Measurements from ENCODE around the gene STMN3. TPM values are rescaled to one million over a fixed set of nuclear protein-coding genes. Genes with fewer than 3 reads are reported as not detected.
"Not testable (repeated sequence)": the region's sequence is repeated elsewhere in the genome, so short reads cannot be mapped to it uniquely, and the experiment has no call there.

STMN3 gene
- polyA plus RNA-seq, 1 donor, result 23.1 TPM

DNA sequence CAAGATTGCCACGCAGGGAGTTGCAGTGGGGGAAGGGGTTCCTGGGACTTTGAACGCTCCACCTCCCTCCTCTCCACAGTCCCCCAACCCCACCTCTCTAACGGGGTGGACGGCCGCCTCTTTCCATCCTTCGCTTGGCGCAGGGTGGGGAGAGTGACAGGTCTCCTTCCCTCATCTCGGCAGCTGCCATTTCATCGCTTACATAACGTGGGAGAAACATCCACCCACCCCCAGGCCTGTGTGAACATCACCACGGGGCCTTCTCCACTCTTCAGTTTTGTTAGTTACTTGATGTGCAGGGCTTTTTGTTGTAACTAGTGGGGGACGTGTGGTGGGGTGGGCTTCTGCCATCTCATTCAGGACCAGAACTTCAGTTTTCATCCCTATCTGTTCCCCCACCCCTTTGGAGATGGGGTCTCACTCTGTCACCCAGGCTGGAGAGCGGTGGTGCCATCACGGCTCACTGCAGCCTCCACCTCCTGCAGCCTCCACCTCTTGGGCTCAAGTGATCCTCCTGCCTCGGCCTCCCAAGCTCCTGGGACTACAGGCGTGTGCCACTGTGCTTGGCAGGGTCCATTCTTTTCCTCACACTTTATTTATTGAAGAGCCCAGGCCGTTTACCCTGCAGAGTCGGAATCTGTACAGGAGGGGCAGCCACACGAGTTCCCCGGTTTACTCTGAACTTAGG, 22.6 kb upstream of the STMN3 start:
- Histone ChIP-seq H3K27ac (ENCODE audit: low read length) (no peak overlapping the region), H3K9me3 (ENCODE audit: control insufficient read depth, low read depth, low read length) (no peaks in the 10 kb centered on the region), H3K4me3 (ENCODE audit: low read length) (no peak overlapping the region), H3K4me1 (ENCODE audit: control insufficient read depth, insufficient read depth, low read length) (no peaks in the 10 kb centered on the region), H3K36me3 (ENCODE audit: control insufficient read depth, insufficient read depth, low read length) (peaks cover 34% of the 10 kb centered on the region), H3K27me3 (ENCODE audit: control insufficient read depth, insufficient read depth, low read length) (no peaks in the 10 kb centered on the region)
- no CpG with 5 or more reads among the region's 20 CpGs for WGBS (ENCODE audit: insufficient coverage, low lambda C conversion rate)
- no peak for DNase-seq

DNA sequence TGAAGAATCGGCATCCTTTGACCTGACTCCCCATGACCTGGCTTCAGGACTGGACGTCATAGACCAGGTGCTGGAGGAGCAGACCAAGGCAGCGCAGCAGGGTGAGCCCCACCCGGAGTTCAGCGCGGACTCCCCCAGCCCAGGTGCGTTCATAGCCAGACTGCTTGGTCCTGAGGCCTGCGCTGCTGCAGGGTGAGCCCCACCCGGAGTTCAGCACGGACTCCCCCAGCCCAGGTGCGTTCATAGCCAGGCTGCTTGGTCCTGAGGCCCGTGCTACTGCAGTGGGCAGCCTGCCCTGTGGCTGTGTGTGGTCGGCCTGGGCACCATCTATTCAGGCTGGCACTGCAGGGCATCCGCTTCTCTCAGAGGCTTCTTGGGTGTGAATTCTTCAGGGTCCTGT, 20.7 kb upstream of the STMN3 start:
- no peak overlapping the region for H3K4me3 ChIP-seq (ENCODE audit: low read length)
- H3K4me1 ChIP-seq (ENCODE audit: control insufficient read depth, insufficient read depth, low read length), result no peaks in the 10 kb centered on the region
- H3K27me3 ChIP-seq (ENCODE audit: control insufficient read depth, insufficient read depth, low read length), result no peaks in the 10 kb centered on the region
- WGBS (ENCODE audit: insufficient coverage, low lambda C conversion rate), result no CpG with 5 or more reads among the region's 14 CpGs
- no peak overlapping the region for H3K27ac ChIP-seq (ENCODE audit: low read length)
- DNase-seq, result no peak
- H3K9me3 ChIP-seq (ENCODE audit: control insufficient read depth, low read depth, low read length), result no peaks in the 10 kb centered on the region
- peaks cover 28% of the 10 kb centered on the region for H3K36me3 ChIP-seq (ENCODE audit: control insufficient read depth, insufficient read depth, low read length)

DNA sequence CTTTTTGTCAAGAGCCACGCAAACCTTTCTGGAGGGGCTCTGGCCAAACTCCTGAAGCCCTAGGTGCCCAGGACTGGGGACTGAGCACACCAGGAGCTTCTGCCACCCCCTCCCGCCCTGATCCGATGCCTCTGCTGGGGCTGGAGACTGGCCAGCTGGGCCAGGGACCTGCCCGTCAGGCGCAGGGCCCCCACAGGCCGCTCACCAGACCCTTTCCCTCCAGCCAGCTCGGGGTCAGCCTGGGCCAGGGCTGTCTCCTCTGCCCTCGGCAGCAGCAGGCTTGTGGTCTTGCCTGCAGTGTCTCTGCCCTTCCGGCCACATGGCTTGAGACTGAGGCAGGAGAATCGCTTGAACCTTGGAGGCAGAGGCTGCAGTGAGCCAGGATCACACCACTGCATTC, 19.4 kb upstream of the STMN3 start:
- Histone ChIP-seq H3K36me3 (ENCODE audit: control insufficient read depth, insufficient read depth, low read length) (peaks cover 41% of the 10 kb centered on the region), H3K9me3 (ENCODE audit: control insufficient read depth, low read depth, low read length) (no peaks in the 10 kb centered on the region), H3K4me1 (ENCODE audit: control insufficient read depth, insufficient read depth, low read length) (no peaks in the 10 kb centered on the region), H3K27me3 (ENCODE audit: control insufficient read depth, insufficient read depth, low read length) (no peaks in the 10 kb centered on the region), H3K27ac (ENCODE audit: low read length) (no peak overlapping the region), H3K4me3 (ENCODE audit: low read length) (no peak overlapping the region)
- no peak for DNase-seq
- no CpG with 5 or more reads among the region's 10 CpGs for WGBS (ENCODE audit: insufficient coverage, low lambda C conversion rate)

DNA sequence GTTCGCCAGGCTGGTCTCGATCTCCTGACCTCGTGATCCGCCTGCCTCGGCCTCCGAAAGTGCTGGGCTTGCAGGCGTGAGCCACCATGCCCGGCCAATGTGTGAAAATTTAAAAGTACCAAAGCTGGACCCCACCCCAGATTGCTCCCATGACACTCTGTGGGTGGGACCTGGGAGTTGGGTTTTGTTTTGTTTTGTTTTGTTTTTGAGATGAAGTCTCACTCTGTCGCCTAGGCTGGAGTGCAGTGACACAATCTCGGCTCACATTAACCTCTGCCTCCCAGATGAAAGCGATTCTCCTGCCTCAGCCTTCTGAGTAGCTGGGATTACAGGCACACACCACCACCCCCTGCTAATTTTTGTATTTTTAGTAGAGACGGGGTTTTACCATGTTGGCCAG, 18.5 kb upstream of the STMN3 start:
- H3K36me3 ChIP-seq (ENCODE audit: control insufficient read depth, insufficient read depth, low read length), result peaks cover 47% of the 10 kb centered on the region
- H3K4me3 ChIP-seq (ENCODE audit: low read length); H3K9me3 ChIP-seq (ENCODE audit: control insufficient read depth, low read depth, low read length); H3K27ac ChIP-seq (ENCODE audit: low read length); DNase-seq; H3K4me1 ChIP-seq (ENCODE audit: control insufficient read depth, insufficient read depth, low read length); H3K27me3 ChIP-seq (ENCODE audit: control insufficient read depth, insufficient read depth, low read length): not testable (repeated sequence)
- WGBS (ENCODE audit: insufficient coverage, low lambda C conversion rate), result no CpG with 5 or more reads among the region's 12 CpGs

DNA sequence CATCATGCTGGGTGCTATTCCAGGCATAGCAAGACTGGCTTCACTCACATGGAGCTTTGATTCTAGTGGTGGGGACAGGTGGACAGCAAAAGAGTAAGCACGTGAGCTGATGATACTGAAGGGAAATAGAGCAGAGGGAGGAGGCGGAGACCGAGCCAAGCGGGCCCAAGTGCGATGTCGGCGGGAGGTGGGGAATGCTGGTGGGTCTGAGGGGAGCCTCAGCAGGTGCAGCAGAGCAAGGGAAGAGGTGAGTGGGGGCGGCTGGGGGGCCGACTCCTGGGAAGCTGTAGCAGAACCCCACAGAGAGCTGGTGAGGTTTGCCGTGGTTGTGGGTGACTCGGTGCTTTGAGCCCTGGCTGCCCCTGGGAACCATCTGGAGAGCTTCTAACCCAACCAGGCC, 15.1 kb upstream of the STMN3 start:
- H3K4me3 ChIP-seq (ENCODE audit: low read length), result no peak overlapping the region
- DNase-seq, result no peak
- H3K4me1 ChIP-seq (ENCODE audit: control insufficient read depth, insufficient read depth, low read length), result no peaks in the 10 kb centered on the region
- H3K27me3 ChIP-seq (ENCODE audit: control insufficient read depth, insufficient read depth, low read length), result no peaks in the 10 kb centered on the region
- peaks cover 53% of the 10 kb centered on the region for H3K36me3 ChIP-seq (ENCODE audit: control insufficient read depth, insufficient read depth, low read length)
- no CpG with 5 or more reads among the region's 11 CpGs for WGBS (ENCODE audit: insufficient coverage, low lambda C conversion rate)
- H3K27ac ChIP-seq (ENCODE audit: low read length), result no peak overlapping the region
- H3K9me3 ChIP-seq (ENCODE audit: control insufficient read depth, low read depth, low read length), result no peaks in the 10 kb centered on the region

DNA sequence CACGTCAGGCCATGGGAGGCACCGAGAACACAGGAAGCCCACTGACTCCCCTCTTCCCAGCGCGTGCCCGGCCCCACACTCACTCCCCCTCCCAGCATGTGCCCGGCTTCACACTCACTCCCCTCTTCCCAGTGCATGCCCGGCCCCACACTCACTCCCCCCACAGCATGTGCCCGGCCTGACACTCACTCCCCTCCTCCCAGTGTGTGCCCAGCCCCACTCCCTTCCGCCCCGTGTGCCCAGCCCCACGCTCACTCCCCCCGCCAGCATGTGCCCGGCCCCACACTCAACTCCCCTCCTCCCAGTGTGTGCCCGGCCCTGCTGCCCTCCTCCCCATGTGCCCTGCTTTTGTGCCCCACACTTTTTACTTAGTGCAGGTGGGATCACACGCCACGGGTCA, 14.6 kb upstream of the STMN3 start:
- Histone ChIP-seq H3K4me1 (ENCODE audit: control insufficient read depth, insufficient read depth, low read length) (no peaks in the 10 kb centered on the region), H3K9me3 (ENCODE audit: control insufficient read depth, low read depth, low read length) (no peaks in the 10 kb centered on the region), H3K27me3 (ENCODE audit: control insufficient read depth, insufficient read depth, low read length) (no peaks in the 10 kb centered on the region), H3K4me3 (ENCODE audit: low read length) (no peak overlapping the region), H3K27ac (ENCODE audit: low read length) (no peak overlapping the region), H3K36me3 (ENCODE audit: control insufficient read depth, insufficient read depth, low read length) (peaks cover 58% of the 10 kb centered on the region)
- DNase-seq, result no peak
- WGBS (ENCODE audit: insufficient coverage, low lambda C conversion rate), result no CpG with 5 or more reads among the region's 16 CpGs

DNA sequence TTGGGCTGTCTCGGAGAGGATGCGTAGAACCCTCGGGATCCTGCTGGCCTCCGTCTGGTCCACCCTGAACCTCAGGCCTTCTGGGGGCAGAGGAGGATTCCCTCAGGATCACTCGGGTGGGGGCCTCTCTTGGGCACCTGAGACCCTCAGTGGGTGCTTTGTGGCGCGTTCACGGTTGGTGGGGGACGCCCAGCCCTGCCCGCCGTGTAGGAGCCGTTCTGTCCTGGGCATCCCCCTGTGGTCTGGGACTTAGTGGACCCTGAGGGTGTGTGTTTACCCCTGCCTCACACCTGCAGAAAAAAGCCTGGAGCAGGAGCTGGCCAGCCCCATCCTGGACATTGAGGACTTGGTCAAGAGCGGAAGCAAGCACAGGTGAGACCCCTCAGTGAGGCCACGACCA, 12.5 kb upstream of the STMN3 start:
- no peak for DNase-seq
- Histone ChIP-seq H3K4me3 (ENCODE audit: low read length) (no peak overlapping the region), H3K4me1 (ENCODE audit: control insufficient read depth, insufficient read depth, low read length) (peaks cover under 1% of the 10 kb centered on the region), H3K36me3 (ENCODE audit: control insufficient read depth, insufficient read depth, low read length) (peaks cover 65% of the 10 kb centered on the region), H3K27ac (ENCODE audit: low read length) (no peak overlapping the region), H3K9me3 (ENCODE audit: control insufficient read depth, low read depth, low read length) (no peaks in the 10 kb centered on the region), H3K27me3 (ENCODE audit: control insufficient read depth, insufficient read depth, low read length) (no peaks in the 10 kb centered on the region)
- WGBS (ENCODE audit: insufficient coverage, low lambda C conversion rate), result no CpG with 5 or more reads among the region's 14 CpGs

DNA sequence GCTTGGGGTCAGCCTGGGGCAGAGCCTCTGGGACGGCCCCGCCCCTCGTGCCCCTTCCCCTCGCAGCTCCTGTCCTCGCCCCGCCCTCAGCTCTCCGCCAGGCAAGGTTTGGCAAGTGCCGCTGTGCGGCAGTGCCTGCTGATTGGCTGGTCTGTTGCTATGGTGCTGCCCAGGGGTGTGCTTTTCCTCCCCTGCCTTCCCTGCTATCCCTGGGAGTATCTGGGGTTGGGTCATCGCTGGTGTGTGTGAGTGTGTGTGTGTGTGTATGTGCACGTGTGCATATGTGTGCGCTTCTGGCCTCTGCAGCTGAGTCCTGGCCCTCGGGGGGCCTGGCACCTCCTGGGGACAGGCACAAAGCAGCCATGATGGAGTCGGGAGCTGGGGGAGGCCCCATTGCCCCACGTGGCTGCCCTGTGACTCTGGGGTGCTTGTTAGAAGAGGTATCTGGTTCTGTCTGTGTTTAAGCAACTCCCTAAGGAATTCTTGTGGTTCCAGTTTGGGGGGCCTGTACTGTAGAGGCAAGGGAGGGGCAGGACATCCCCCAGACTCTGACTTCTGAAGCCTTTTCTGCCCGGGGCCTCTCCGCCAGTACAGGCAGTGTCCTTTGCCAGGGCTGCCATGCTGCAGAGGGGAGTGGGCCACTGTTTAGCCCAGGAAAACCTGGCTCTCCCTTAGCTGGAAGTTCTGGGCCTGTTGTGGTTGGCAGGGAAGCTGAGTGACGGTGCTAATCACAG, 11.8 kb upstream of the STMN3 start:
- no peak overlapping the region for H3K4me3 ChIP-seq (ENCODE audit: low read length)
- H3K4me1 ChIP-seq (ENCODE audit: control insufficient read depth, insufficient read depth, low read length), result peaks cover 5% of the 10 kb centered on the region
- no peaks in the 10 kb centered on the region for H3K9me3 ChIP-seq (ENCODE audit: control insufficient read depth, low read depth, low read length)
- peaks cover 68% of the 10 kb centered on the region for H3K36me3 ChIP-seq (ENCODE audit: control insufficient read depth, insufficient read depth, low read length)
- no peak overlapping the region for H3K27ac ChIP-seq (ENCODE audit: low read length)
- no CpG with 5 or more reads among the region's 18 CpGs for WGBS (ENCODE audit: insufficient coverage, low lambda C conversion rate)
- no peaks in the 10 kb centered on the region for H3K27me3 ChIP-seq (ENCODE audit: control insufficient read depth, insufficient read depth, low read length)
- no peak for DNase-seq

DNA sequence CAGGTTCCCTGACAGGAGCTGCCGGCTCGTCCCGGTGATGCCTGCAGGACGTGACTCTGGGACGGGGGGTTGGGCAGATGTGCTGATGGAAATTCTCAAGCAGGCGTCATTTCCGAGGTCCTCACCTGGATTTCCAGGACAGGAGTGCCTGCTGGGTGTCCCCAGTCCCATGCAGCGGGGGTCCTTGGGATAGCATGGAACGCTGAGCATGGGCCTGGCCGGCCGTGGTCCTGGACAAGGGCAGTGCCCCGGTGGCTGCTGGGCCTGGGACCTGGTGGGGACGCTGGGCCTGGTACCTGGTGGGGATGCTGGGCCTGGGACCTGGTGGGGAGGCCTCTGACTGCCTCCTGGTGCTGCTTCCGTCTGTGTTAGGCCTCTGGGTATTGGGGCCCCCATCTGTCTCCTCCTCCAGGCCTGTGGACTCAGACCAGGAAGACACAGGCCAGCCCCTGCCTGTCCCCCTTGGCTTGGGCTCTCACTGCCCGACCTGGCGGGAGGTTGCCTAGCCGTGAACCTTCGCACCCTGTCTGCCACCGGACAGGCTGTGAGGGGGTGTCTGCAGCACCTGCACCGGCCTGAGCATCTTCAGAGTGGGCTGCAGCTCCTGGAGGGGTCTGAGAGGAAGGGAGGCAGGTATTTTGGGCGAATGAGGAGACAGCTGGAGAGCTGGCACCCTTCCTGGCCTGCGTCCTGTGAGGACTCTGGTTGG, 11.1 kb upstream of the STMN3 start:
- Histone ChIP-seq H3K9me3 (ENCODE audit: control insufficient read depth, low read depth, low read length) (no peaks in the 10 kb centered on the region), H3K4me3 (ENCODE audit: low read length) (no peak overlapping the region), H3K4me1 (ENCODE audit: control insufficient read depth, insufficient read depth, low read length) (peaks cover 12% of the 10 kb centered on the region), H3K27me3 (ENCODE audit: control insufficient read depth, insufficient read depth, low read length) (no peaks in the 10 kb centered on the region), H3K27ac (ENCODE audit: low read length) (no peak overlapping the region), H3K36me3 (ENCODE audit: control insufficient read depth, insufficient read depth, low read length) (peaks cover 68% of the 10 kb centered on the region)
- WGBS (ENCODE audit: insufficient coverage, low lambda C conversion rate), result 60% methylated on average over 1 of the region's 22 CpGs
- DNase-seq, result no peak

DNA sequence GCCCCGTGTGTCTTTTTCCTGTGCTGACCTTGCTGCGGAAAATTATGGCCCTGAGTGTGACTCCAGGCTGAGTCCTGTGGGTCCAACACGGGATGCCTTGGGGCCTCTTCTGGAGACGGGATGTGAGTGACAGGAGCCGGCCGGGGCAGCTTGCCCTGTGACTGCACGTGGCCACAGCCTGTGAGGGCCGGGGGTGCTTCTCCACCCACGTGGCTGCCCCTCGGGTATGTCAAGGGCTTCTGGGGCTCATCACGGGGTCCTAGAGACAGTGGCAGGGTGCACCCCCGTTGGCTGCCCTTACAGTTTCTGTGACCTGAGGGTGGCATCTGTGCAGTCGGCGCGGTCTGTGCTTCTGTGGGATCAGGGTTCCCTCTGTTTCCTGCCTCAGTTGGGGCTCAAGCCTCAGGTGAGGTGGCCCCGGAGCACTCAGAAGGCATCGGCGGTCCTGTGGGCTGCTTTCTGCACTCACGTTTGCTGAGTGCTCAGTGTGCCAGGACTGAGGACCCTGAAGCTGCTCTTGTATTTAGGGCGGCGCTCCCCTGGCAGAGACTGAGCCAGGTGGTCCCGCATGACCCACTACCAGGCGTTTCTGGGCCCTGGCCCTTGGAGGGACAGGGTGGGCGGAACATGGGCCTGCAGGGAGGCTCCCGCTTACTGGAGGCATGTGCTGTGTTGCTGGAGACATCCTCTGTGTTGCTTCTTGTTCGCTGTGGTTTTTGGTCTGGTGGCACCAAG, 10.3 kb upstream of the STMN3 start:
- WGBS (ENCODE audit: insufficient coverage, low lambda C conversion rate), result no CpG with 5 or more reads among the region's 26 CpGs

More for the DNA sequence above, 10.3 kb upstream of the STMN3 start:
- H3K27ac ChIP-seq (ENCODE audit: low read length), result no peak overlapping the region
- H3K4me1 ChIP-seq (ENCODE audit: control insufficient read depth, insufficient read depth, low read length), result peaks cover 16% of the 10 kb centered on the region
- peaks cover 62% of the 10 kb centered on the region for H3K36me3 ChIP-seq (ENCODE audit: control insufficient read depth, insufficient read depth, low read length)
- no peaks in the 10 kb centered on the region for H3K9me3 ChIP-seq (ENCODE audit: control insufficient read depth, low read depth, low read length)
- no peak for DNase-seq
- H3K27me3 ChIP-seq (ENCODE audit: control insufficient read depth, insufficient read depth, low read length), result no peaks in the 10 kb centered on the region
- no peak overlapping the region for H3K4me3 ChIP-seq (ENCODE audit: low read length)

All from large intestine (tissue), 3 donors.